Natural killer cell (primary cell): Measurements from ENCODE around the gene RPS27A. TPM values are rescaled to one million over a fixed set of nuclear protein-coding genes. Genes with fewer than 3 reads are reported as not detected.
"Not testable (repeated sequence)": the region's sequence is repeated elsewhere in the genome, so short reads cannot be mapped to it uniquely, and the experiment has no call there.

Experiments used
- ATAC-seq, 3 donors: fragments of 150-1000 bp in 2 of 3; fragments of 200-7000 bp in 1 of 3; cut with Tn5 transposase; 1 replicate in 1 of 3; 2 replicates in 2 of 3; pipeline ENCODE4 v1.10.0; 2021; ENCODE audit warnings: mild to moderate bottlenecking in 2 of 3, moderate library complexity in 2 of 3
- DNase-seq, 2 donors: peaks; one replicate each; pipeline versions ENCODE4 v3.0.0 to v3.0.0-alpha.2; 2013 to 2021; ENCODE audit warnings: mixed read lengths in 1 of 2
- H3K27ac ChIP-seq: one replicate; pipeline ENCODE4 v1.5.1; 2013; ENCODE audit warnings: mild to moderate bottlenecking, low read length
- H3K27me3 ChIP-seq: one replicate; pipeline ENCODE4 v1.6.1; 2013; ENCODE audit warnings: low read length; ENCODE audit not compliant: control insufficient read depth, insufficient read depth
- H3K36me3 ChIP-seq: one replicate; pipeline ENCODE4 v1.6.1; 2013; ENCODE audit warnings: low read length; ENCODE audit not compliant: control insufficient read depth, insufficient read depth
- H3K4me1 ChIP-seq: one replicate; pipeline ENCODE4 v1.6.1; 2013; ENCODE audit warnings: low read length; ENCODE audit not compliant: control insufficient read depth, insufficient read depth
- H3K4me3 ChIP-seq: one replicate; pipeline ENCODE4 v1.5.1; 2013; ENCODE audit warnings: low read length
- H3K9me3 ChIP-seq: one replicate; pipeline ENCODE4 v1.6.1; 2013; ENCODE audit warnings: low read length; ENCODE audit not compliant: control insufficient read depth, insufficient read depth
- H3K27ac Mint-ChIP-seq, 2 donors: one replicate each; pipeline ENCODE4 v1.8.0; 2022; ENCODE audit warnings: mild to moderate bottlenecking in 2 of 2, mixed read lengths in 2 of 2, moderate library complexity in 1 of 2
- H3K27me3 Mint-ChIP-seq, 2 donors: one replicate each; pipeline ENCODE4 v1.8.0; 2022; ENCODE audit warnings: low read depth in 2 of 2, mixed read lengths in 2 of 2
- H3K36me3 Mint-ChIP-seq: one replicate; pipeline ENCODE4 v1.8.0; 2022; ENCODE audit warnings: mixed read lengths
- H3K4me1 Mint-ChIP-seq, 2 donors: one replicate each; pipeline ENCODE4 v1.8.0; 2022; ENCODE audit warnings: mixed read lengths in 2 of 2
- H3K4me3 Mint-ChIP-seq: one replicate; pipeline ENCODE4 v1.8.0; 2022; ENCODE audit warnings: mild to moderate bottlenecking, moderate library complexity, mixed read lengths
- H3K9me3 Mint-ChIP-seq, 2 donors: one replicate each; pipeline ENCODE4 v1.8.0; 2022; ENCODE audit warnings: mixed read lengths in 2 of 2
- WGBS: methylation state at CpG from one replicate; pipeline ENCODE4 v1.1.7; 2013; ENCODE audit warnings: missing lambda C conversion rate; ENCODE audit not compliant: insufficient coverage; 5-methylcytosine and 5-hydroxymethylcytosine counted together
- intact Hi-C: fragments of 100-400 bp; cut with micrococcal nuclease; formaldehyde crosslinking; loops from one replicate; pipeline ENCODE4 v1.14.2; 2022
- total RNA-seq, 4 donors: library from RNA; stranded (reverse); fragments of 120-200 nt in 1 of 4; gene quantifications; one replicate each; pipeline versions ENCODE4 v1.2.3 to v1.2.4, GENCODE V29; 2013 to 2022
- TF ChIP-seq, protein P1 (sequence below): fragments of 200-600 bp; IDR thresholded peaks from one replicate; pipeline ENCODE4 v1.8.0; 2022; ENCODE audit warnings: antibody characterized with exemption

RPS27A gene
- total RNA-seq, 3 donors from 2014 or later (not counting 1 experiment from before 2014, with no cell fraction given): 830 to 1,009 (median 939) TPM

DNA sequence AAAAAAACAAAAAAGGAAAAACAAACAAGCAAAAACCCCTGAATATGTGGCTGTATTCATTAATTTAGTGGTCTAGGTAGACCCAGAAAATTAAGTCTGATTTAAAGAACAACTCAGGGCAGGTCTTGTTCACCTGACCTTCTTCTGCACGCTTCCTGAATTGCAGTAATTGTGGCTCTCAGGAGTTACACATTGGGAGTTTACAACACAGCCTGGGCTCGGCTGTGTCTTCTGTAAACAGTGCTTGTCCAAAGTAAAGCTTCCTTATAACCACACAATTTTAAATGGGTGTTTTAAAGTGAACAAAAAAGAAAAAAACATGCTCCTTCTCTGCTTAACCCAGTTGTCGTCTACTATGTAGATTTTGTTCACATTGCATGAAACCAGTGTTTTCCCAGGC, 44.8 kb downstream of the RPS27A start:
- DNase-seq: no peak
- Mint-ChIP-seq H3K9me3 (no peaks in the 10 kb centered on the region), H3K36me3 (no peaks in the 10 kb centered on the region), H3K4me3 (no peak overlapping the region), H3K4me1 (peaks cover 1 to 4% of the 10 kb centered on the region in 2 donors), H3K27ac (no peak overlapping the region), H3K27me3 (peaks cover 0 to 2% of the 10 kb centered on the region in 2 donors)
- no peak overlapping the region for H3K4me3 ChIP-seq
- no peaks in the 10 kb centered on the region for H3K36me3 ChIP-seq
- TF ChIP-seq, protein P1, sequence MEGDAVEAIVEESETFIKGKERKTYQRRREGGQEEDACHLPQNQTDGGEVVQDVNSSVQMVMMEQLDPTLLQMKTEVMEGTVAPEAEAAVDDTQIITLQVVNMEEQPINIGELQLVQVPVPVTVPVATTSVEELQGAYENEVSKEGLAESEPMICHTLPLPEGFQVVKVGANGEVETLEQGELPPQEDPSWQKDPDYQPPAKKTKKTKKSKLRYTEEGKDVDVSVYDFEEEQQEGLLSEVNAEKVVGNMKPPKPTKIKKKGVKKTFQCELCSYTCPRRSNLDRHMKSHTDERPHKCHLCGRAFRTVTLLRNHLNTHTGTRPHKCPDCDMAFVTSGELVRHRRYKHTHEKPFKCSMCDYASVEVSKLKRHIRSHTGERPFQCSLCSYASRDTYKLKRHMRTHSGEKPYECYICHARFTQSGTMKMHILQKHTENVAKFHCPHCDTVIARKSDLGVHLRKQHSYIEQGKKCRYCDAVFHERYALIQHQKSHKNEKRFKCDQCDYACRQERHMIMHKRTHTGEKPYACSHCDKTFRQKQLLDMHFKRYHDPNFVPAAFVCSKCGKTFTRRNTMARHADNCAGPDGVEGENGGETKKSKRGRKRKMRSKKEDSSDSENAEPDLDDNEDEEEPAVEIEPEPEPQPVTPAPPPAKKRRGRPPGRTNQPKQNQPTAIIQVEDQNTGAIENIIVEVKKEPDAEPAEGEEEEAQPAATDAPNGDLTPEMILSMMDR: no peak
- no peak for ATAC-seq
- intact Hi-C loops: no loop called here
- H3K27me3 ChIP-seq: no peaks in the 10 kb centered on the region
- H3K9me3 ChIP-seq: no peaks in the 10 kb centered on the region
- 97% methylated on average over 2 of the region's 3 CpGs for WGBS
- no peak overlapping the region for H3K27ac ChIP-seq
- H3K4me1 ChIP-seq: peaks cover 5% of the 10 kb centered on the region

DNA sequence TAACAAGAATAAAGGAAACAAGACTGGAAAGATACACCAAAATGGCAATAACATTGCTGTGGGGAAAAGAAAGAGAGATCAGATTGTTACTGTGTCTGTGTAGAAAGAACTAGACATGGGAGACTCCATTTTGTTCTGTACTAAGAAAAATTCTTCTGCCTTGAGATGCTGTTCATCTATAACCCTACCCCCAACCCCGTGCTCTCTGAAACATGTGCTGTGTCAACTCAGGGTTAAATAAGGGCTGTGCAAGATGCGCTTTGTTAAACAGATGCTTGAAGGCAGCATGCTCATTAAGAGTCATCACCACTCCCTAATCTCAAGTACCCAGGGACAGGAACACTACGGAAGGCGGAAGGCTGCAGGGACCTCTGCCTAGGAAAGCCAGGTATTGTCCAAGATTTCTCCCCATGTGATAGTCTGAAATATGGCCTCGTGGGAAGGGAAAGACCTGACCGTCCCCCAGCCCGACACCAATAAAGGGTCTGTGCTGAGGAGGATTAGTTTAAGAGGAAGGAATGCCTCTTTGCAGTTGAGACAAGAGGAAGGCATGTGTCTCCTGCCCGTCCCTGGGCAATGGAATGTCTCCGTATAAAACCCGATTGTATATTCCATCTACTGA, 46.8 kb downstream of the RPS27A start:
- H3K9me3 ChIP-seq, H3K4me3 Mint-ChIP-seq, H3K27ac Mint-ChIP-seq, intact Hi-C loops, ATAC-seq, H3K27me3 ChIP-seq, H3K4me3 ChIP-seq, DNase-seq, H3K36me3 Mint-ChIP-seq, H3K27me3 Mint-ChIP-seq, H3K36me3 ChIP-seq, H3K27ac ChIP-seq, H3K9me3 Mint-ChIP-seq: not testable (repeated sequence)
- peaks cover 14% of the 10 kb centered on the region for H3K4me1 ChIP-seq
- WGBS: 90% methylated on average over 10 of the region's 10 CpGs
- H3K4me1 Mint-ChIP-seq: peaks cover 16% of the 10 kb centered on the region in 2 donors

DNA sequence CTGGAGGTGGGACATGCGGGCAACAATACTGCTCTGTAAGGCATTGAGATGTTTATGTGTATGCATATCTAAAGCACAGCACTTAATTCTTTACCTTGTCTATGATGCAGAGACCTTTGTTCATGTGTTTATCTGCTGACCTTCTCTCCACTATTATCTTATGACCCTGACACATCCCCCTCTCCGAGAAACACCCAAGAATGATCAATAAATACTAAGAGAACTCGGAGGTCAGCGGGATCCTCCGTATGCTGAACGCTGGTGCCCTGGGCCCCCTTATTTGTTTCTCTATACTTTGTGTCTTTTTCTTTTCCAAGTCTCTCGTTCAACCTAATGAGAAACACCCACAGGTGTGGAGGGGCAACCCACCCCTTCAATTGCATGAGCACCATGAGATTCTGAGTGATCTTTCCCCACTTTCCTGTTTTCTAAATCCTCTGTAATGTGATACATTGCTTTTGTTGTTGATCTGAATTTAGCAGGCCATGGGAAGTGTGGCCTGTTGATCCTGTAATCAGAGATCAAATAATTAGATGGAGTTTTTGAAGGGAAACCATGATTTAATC, 47.5 kb downstream of the RPS27A start:
- H3K4me1 Mint-ChIP-seq: peaks cover 16% of the 10 kb centered on the region in 2 donors
- H3K27me3 Mint-ChIP-seq, H3K36me3 Mint-ChIP-seq, H3K27ac ChIP-seq, H3K9me3 Mint-ChIP-seq, DNase-seq, ATAC-seq, H3K27ac Mint-ChIP-seq, H3K4me3 ChIP-seq, H3K9me3 ChIP-seq, H3K4me3 Mint-ChIP-seq, H3K27me3 ChIP-seq, H3K36me3 ChIP-seq: not testable (repeated sequence)
- intact Hi-C loops: loop anchor here (5.0 kb wide), 2 partner anchors 48 to 228 kb away; partner anchors contain the start of genes CLHC1, RPS27A and RTN4
- H3K4me1 ChIP-seq: peaks cover 14% of the 10 kb centered on the region
- 96% methylated on average over 6 of the region's 7 CpGs for WGBS

DNA sequence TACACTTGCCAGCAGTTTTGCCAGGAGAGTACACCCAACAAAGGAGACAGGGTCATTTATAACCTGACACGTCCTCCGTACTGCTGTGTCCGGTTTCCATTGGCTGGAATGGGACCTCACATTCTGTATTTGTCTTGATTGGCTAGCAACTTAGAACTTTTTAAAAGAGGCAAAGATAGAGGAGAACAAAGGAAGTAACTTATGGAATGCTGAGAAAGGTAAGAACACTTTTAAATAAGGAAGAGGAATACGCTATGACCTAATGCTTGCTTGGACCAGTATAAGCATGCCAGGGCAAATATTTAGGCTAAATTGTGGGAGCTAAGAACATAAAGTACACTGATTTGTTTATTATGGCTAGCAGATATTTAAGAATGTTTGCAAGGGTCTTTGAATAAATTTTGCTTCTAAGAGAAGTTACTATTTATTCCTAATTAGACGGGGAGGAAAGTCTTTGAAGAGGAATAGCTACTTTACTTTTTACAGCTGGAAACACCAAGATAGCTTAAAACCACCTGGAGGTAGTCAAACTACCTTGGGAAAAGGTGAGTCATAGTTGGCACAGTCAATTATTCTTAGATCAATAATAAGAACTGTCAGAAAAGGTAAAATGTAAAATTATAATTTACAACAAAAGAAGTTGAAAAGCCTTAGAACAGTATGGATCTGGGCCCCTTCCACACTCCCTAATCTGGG, 48.5 kb downstream of the RPS27A start:
- Histone ChIP-seq H3K4me1 (peaks cover 14% of the 10 kb centered on the region), H3K27ac (peak overlapping the region; percentile 80)
- Mint-ChIP-seq H3K4me1 (peaks cover 16% of the 10 kb centered on the region in 2 donors), H3K4me3 (peak overlapping the region; percentile 79), H3K27ac (peak overlapping the region; percentile 75 to 95)
- ATAC-seq, H3K9me3 ChIP-seq, H3K9me3 Mint-ChIP-seq, H3K27me3 ChIP-seq, H3K36me3 ChIP-seq, DNase-seq, H3K27me3 Mint-ChIP-seq, H3K4me3 ChIP-seq, H3K36me3 Mint-ChIP-seq: not testable (repeated sequence)
- intact Hi-C loops: loop anchor here (5.0 kb wide), 2 partner anchors 49 to 229 kb away; partner anchors contain the start of genes CLHC1, RPS27A and RTN4
- 100% methylated on average over 3 of the region's 5 CpGs for WGBS
